Neutrophil (primary cell): Measurements from ENCODE around the gene RHBDL1.

Experiments used
- H3K27ac ChIP-seq: fragments of 200-600 bp; sonication (generic); 2 replicates; pipeline ENCODE4 v1.5.1; 2016; ENCODE audit warnings: mild to moderate bottlenecking, moderate library complexity
- H3K27me3 ChIP-seq: fragments of 200-600 bp; sonication (generic); 2 replicates; pipeline ENCODE4 v1.6.0; 2016; ENCODE audit warnings: mild to moderate bottlenecking
- H3K36me3 ChIP-seq: fragments of 200-600 bp; sonication (generic); 2 replicates; pipeline ENCODE4 v1.5.1; 2017
- H3K4me1 ChIP-seq, 2 experiments: fragments of 200-600 bp in 1 of 2; sonication (generic) in 1 of 2; 1 replicate in 1 of 2; 2 replicates in 1 of 2; pipeline versions ENCODE4 v1.5.1 to v1.6.1; 2013 to 2016; ENCODE audit warnings: low read depth in 1 of 2, low read length in 1 of 2, mild to moderate bottlenecking in 1 of 2, moderate library complexity in 1 of 2; ENCODE audit not compliant: control insufficient read depth in 1 of 2, insufficient read depth in 1 of 2
- H3K4me3 ChIP-seq, 2 experiments: fragments of 200-600 bp in 1 of 2; sonication (generic) in 1 of 2; 1 replicate in 1 of 2; 2 replicates in 1 of 2; pipeline ENCODE4 v1.5.1; 2013 to 2016; ENCODE audit warnings: low read depth in 1 of 2, low read length in 1 of 2, mild to moderate bottlenecking in 1 of 2, moderate library complexity in 1 of 2
- H3K9me3 ChIP-seq: fragments of 200-600 bp; sonication (generic); 2 replicates; pipeline ENCODE4 v1.5.1; 2016
- TF ChIP-seq, protein P1 (sequence below): fragments of 200-600 bp; sonication (generic); IDR thresholded peaks from 2 replicates; pipeline ENCODE4 v1.5.1; 2016; ENCODE audit warnings: antibody characterized with exemption

Gene RHBDL1

DNA sequence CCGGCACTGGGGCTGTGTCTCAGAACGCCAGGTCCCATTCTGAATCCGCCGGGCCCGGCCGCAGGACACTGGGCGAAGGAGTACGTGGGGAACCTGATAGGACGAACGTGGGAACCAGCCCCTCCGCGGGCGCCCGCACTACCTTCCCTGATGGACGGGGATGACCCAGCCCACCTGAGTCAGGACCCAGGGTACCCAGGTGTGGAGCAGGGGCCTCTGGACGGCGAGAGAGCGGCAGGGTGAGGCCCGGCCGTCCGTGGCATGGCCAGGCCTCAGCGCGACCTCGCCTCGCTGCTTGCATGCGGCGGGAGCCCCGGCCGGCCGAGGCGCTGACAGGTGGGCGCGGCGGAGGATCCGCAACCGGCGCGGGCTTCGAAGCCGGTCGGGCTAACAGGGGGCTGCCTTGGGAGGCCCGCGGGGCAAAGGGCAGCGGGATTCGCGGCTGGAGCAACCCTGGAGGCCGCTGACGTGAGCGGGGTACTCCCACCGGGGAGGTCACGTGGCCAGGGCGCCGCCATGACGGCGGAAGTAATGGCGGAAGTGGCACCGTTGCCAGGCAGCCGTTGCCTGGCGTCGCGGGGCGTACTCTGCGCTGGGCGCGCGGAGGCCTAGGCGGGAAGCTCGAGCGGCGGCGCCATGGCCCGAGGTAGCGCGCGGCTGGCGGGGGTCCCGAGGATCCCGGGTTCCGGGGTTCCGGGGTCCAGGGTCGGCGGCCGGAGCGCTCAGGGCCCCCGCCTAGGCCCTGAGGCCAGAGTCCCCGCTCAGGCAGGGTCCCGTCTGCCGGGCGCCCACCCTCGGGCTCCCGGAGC lies 26.5 kb upstream of the RHBDL1 start, which contains the start of gene WDR90:
Gene WDR90 (plus strand): TSS at position 585 of the 809 bp plus-strand sequence. CDS start 52 bp downstream, at position 637.
- H3K27me3 ChIP-seq, result no peaks in the 10 kb centered on the region
- H3K4me1 ChIP-seq, result peaks cover 21 to 31% of the 10 kb centered on the region in 2 experiments

DNA sequence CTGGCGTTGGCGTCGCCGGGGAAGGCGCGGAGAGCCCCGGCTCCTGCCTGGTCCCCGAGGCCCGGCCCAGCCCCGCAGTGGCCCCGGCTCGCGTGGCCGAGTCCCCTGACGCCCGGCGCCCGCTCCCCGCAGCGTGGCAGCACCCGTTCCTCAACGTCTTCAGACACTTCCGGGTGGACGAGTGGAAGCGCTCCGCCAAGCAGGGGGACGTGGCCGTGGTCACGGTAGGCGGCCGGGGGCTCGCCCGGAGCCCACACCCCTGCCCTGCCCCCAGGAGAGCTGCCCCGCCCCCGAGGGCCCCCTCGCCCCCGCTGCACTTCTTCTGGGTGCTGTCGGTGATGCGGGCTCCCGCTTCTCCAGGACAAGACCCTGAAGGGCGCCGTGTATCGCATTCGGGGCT lies 25.8 kb upstream of the RHBDL1 start:
- peak overlapping the region; percentile 80 to 84 for H3K4me3 ChIP-seq
- H3K27me3 ChIP-seq, result no peaks in the 10 kb centered on the region
- peaks cover 21 to 28% of the 10 kb centered on the region in 2 experiments for H3K4me1 ChIP-seq
- peak overlapping the region; percentile 78 for H3K27ac ChIP-seq
- no peaks in the 10 kb centered on the region for H3K36me3 ChIP-seq
- no peaks in the 10 kb centered on the region for H3K9me3 ChIP-seq
- TF ChIP-seq, protein P1, sequence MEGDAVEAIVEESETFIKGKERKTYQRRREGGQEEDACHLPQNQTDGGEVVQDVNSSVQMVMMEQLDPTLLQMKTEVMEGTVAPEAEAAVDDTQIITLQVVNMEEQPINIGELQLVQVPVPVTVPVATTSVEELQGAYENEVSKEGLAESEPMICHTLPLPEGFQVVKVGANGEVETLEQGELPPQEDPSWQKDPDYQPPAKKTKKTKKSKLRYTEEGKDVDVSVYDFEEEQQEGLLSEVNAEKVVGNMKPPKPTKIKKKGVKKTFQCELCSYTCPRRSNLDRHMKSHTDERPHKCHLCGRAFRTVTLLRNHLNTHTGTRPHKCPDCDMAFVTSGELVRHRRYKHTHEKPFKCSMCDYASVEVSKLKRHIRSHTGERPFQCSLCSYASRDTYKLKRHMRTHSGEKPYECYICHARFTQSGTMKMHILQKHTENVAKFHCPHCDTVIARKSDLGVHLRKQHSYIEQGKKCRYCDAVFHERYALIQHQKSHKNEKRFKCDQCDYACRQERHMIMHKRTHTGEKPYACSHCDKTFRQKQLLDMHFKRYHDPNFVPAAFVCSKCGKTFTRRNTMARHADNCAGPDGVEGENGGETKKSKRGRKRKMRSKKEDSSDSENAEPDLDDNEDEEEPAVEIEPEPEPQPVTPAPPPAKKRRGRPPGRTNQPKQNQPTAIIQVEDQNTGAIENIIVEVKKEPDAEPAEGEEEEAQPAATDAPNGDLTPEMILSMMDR, result no peak

More for the DNA sequence above, 26.5 kb upstream of the RHBDL1 start, which contains the start of gene WDR90:
- H3K9me3 ChIP-seq, result no peaks in the 10 kb centered on the region
- peak within 1 kb of the TSS; percentile 78 for H3K27ac ChIP-seq
- H3K4me3 ChIP-seq, result peak within 1 kb of the TSS; percentile 80 to 84
- TF ChIP-seq, protein P1, result no peak
- no peaks in the 10 kb centered on the region for H3K36me3 ChIP-seq

DNA sequence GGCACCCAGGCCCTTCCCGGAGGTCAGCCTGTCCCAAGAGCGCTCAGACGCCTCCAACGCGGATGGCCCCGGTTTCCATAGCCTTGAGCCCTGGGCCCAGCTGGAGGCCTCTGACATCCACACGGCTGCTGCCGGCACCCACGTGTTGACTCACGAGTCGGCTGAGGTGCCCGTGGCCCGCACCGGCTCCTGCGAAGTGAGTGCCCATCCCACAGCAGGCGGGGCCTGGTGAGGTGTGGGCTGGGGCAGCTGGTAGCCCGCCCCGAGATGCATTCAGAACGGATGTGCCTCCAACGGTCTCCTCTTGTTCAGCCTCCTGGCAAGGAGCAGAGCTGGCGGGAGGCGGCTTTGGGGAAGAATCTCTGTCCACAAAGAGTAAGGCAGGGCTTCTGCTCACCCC lies 23.6 kb upstream of the RHBDL1 start:
- H3K27me3 ChIP-seq, result no peaks in the 10 kb centered on the region
- no peaks in the 10 kb centered on the region for H3K9me3 ChIP-seq
- peaks cover 21 to 28% of the 10 kb centered on the region in 2 experiments for H3K4me1 ChIP-seq
- TF ChIP-seq, protein P1, result no peak
- H3K27ac ChIP-seq, result no peak overlapping the region
- H3K4me3 ChIP-seq, result no peak overlapping the region
- peaks cover 6% of the 10 kb centered on the region for H3K36me3 ChIP-seq

DNA sequence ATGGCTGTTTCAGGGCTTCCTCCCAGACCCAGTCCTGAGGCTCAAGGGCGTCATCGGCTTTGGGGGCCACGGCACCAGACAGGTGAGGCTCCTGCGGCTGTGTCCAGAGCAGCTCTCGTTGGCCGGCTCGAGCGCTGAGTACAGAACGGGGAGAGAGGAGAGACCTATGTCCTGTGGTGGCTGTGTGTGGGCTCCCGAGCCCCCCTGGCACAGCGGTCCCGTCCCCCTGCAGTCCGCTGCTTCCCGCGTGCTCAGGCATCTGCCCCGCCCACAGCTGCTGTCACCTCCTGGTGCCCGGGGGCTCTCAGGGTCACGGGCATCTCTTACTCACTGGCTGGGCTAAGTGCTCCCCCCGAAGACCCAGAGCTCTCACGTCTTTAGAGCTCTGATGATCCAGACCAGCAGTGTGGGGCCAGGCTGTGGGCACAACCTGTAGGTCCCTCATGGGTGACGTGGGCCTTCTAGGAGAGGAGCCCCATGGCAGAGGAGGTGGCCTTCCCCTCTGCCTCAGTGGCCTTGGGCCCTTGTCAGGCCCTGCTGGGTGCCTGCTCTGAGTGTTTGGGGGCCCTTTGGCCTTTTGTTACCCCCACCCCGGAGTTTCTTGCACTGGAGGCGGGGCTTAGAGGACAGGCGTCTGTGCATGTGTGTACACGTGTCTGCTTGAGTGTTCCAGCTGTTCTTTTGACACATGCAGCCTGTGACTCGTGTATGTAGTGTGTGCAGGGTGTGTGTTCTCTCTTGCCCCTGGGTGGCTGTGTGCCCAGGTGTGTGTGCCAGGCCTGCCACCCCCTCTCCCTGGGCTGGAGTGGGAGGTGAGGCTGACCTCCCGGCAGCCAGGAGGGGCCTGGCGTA lies 22.8 kb upstream of the RHBDL1 start:
- H3K9me3 ChIP-seq, result no peaks in the 10 kb centered on the region
- H3K27me3 ChIP-seq, result no peaks in the 10 kb centered on the region
- H3K4me1 ChIP-seq, result peaks cover 21 to 26% of the 10 kb centered on the region in 2 experiments
- H3K4me3 ChIP-seq, result no peak overlapping the region
- TF ChIP-seq, protein P1, result no peak
- peaks cover 6% of the 10 kb centered on the region for H3K36me3 ChIP-seq
- H3K27ac ChIP-seq, result no peak overlapping the region

DNA sequence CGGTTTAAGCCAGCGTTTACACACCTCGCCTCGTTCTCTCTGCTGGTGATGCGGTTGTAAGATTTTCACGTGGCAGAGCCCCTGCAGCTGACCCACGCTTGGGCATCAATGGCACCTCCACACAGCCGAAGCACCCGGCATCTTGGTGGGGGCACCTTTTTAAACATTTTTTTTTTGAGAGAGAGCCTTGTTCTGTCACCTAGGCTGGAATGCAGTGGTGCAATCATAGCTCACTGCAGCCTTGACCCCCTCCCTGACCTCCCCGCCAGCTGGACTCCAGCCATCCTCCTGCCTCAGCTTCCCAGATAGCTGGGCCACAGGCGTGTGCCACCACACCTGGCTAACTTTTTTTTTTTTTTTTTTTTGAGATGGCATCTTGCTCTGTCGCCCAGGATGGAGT lies 21.4 kb upstream of the RHBDL1 start:
- H3K27ac ChIP-seq, result no peak overlapping the region
- TF ChIP-seq, protein P1, result no peak
- peaks cover 6% of the 10 kb centered on the region for H3K36me3 ChIP-seq
- no peak overlapping the region for H3K4me3 ChIP-seq
- H3K27me3 ChIP-seq, result no peaks in the 10 kb centered on the region
- peaks cover 9 to 12% of the 10 kb centered on the region in 2 experiments for H3K4me1 ChIP-seq
- H3K9me3 ChIP-seq, result no peaks in the 10 kb centered on the region
